ENCODE data around the gene MX2. TPM values are rescaled to one million over a fixed set of nuclear protein-coding genes. Genes with fewer than 3 reads are reported as not detected.

MX2 gene
- polyA plus RNA-seq, 6 donors from 2014 or later: 18.4 to 48.2 (median 40.3) TPM

GRCh38 chr21:41425588-41425953 lies 63.7 kb downstream of the MX2 start:
- Mint-ChIP-seq H3K4me3 (peak overlapping the region; percentile 91 to 98 (median 98)), H3K27ac (peak overlapping the region; percentile 80 to 95 (median 94)), H3K9me3 (no peaks in the 10 kb centered on the region), H3K4me1 (peaks cover 49 to 84% (median 71%) of the 10 kb centered on the region in 3 donors), H3K27me3 (no peaks in the 10 kb centered on the region), H3K36me3 (peaks cover 0 to 8% of the 10 kb centered on the region in 2 donors)
- no peak for ATAC-seq (ENCODE audit: low read depth in 2 of 2)
- no peak for DNase-seq

DNA sequence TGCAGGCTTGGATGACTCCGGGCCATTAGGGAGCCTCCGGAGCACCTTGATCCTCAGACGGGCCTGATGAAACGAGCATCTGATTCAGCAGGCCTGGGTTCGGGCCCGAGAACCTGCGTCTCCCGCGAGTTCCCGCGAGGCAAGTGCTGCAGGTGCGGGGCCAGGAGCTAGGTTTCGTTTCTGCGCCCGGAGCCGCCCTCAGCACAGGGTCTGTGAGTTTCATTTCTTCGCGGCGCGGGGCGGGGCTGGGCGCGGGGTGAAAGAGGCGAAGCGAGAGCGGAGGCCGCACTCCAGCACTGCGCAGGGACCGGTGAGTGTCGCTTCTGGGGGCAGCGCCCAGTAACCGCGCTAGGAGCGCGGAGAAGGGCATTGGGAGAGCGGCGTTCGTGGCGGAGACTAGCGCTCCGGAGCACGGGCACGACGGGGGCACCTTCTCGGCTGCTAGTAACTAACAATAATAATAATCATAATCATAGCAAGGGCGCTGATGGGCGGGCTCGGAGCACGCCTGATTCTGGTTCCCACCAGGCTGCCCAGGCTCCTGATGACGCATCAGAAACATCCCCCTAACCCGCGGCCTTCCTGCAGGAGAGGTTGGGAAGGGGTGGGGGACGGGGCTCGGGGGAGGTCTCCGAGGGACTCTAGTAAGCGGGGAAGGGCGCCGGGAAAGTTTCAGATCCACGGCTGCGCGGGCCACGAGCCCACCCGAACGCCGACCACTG lies 64.3 kb downstream of the MX2 start, which contains the start of gene MX1:
Gene MX1, plus strand, starts transcription at position 286 of the 722 bp plus-strand sequence. CDS start 5,832 bp downstream, outside the sequence.
- ATAC-seq (ENCODE audit: low read depth in 2 of 2) (peak; percentile 97 to 99), DNase-seq (peak; percentile 82)
- H3K36me3 Mint-ChIP-seq: peaks cover 0 to 8% of the 10 kb centered on the region in 2 donors
- H3K27me3 Mint-ChIP-seq: no peaks in the 10 kb centered on the region
- no peaks in the 10 kb centered on the region for H3K9me3 Mint-ChIP-seq
- peak within 1 kb of the TSS; percentile 80 to 95 (median 94) for H3K27ac Mint-ChIP-seq
- peak within 1 kb of the TSS; percentile 91 to 98 (median 98) for H3K4me3 Mint-ChIP-seq
- peaks cover 44 to 79% (median 71%) of the 10 kb centered on the region in 3 donors for H3K4me1 Mint-ChIP-seq

DNA sequence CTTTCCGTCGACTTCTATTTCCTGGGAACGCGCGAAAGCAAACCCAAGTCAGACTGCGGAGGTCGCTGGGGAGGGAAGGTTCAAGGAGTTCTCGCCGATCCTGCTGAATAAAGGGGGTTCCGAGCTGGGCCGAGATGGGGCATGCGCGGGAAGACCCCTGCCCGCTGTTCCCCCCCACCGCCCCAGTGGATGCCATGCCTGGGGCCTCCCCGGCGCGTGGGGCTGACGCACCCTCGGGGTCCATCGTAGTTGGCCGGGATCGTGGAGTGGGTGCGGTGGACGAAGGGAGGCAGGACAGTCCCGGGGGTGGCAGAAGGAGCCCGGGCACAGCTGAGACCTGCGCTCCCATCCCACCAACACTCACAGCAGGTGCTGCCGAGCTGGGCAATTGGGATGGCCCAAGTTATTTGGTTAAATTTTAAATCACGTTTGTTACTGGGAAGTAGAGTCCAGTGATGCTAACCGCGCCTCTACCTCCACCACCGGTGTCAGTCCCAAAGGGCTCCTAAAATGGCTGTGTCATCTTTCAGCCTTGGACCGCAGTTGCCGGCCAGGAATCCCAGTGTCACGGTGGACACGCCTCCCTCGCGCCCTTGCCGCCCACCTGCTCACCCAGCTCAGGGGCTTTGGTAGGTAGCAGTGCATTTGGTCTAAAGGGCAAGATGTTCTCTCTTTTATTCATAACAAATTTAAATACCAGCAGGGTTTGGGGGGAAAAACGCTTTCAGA lies 65.0 kb downstream of the MX2 start:
- no peak for ATAC-seq (ENCODE audit: low read depth in 2 of 2)
- peak overlapping the region; percentile 18 to 90 (median 60) for H3K27ac Mint-ChIP-seq
- no peak for DNase-seq
- no peaks in the 10 kb centered on the region for H3K9me3 Mint-ChIP-seq
- peak overlapping the region; percentile 91 to 98 (median 98) for H3K4me3 Mint-ChIP-seq
- H3K36me3 Mint-ChIP-seq: peaks cover 0 to 11% of the 10 kb centered on the region in 2 donors
- peaks cover 46 to 83% (median 72%) of the 10 kb centered on the region in 3 donors for H3K4me1 Mint-ChIP-seq
- H3K27me3 Mint-ChIP-seq: no peaks in the 10 kb centered on the region

GRCh38 chr21:41427556-41427955 lies 65.7 kb downstream of the MX2 start:
- H3K4me1 Mint-ChIP-seq: peaks cover 49 to 81% (median 72%) of the 10 kb centered on the region in 3 donors

DNA sequence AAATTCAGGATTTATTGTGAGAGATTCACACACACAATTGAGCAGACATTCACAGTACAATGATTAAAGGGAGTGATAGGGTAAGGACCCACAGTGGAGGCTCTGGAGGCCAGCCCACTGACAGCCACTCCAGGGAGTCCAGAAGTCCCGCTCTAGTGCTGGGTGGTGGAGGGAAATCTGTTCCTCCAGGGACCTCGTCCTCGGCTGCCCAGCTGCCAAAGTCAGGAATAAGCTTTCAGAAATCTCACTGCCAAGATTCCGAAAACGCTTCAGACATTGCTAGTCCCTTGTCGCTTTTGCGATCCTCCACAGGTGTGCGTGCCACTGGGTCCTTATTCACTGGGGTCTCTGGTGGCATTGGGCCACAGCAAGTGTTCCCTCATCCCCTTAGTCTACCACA lies 66.5 kb downstream of the MX2 start:
- peaks cover 6 to 26% of the 10 kb centered on the region in 2 donors for H3K36me3 Mint-ChIP-seq
- H3K27ac Mint-ChIP-seq: peak overlapping the region in 3 of 6 donors; percentile 13 to 78 (median 67)
- DNase-seq (no peak), ATAC-seq (ENCODE audit: low read depth in 2 of 2) (no peak)
- H3K4me1 Mint-ChIP-seq: peaks cover 48 to 80% (median 72%) of the 10 kb centered on the region in 3 donors
- peak overlapping the region; percentile 27 to 98 (median 95) for H3K4me3 Mint-ChIP-seq
- no peaks in the 10 kb centered on the region for H3K27me3 Mint-ChIP-seq
- H3K9me3 Mint-ChIP-seq: peaks cover 0 to 2% (median 0%) of the 10 kb centered on the region in 7 donors

More at GRCh38 chr21:41427556-41427955, 65.7 kb downstream of the MX2 start:
- Mint-ChIP-seq H3K27me3 (no peaks in the 10 kb centered on the region), H3K4me3 (peak overlapping the region; percentile 91 to 98 (median 98)), H3K9me3 (no peaks in the 10 kb centered on the region), H3K36me3 (peaks cover 0 to 18% of the 10 kb centered on the region in 2 donors), H3K27ac (peak overlapping the region in 5 of 6 donors; percentile 18 to 90 (median 70))
- ATAC-seq (ENCODE audit: low read depth in 2 of 2): no peak
- DNase-seq: no peak

GRCh38 chr21:41428847-41429246 lies 67.0 kb downstream of the MX2 start:
- Mint-ChIP-seq H3K36me3 (peaks cover 11 to 29% of the 10 kb centered on the region in 2 donors), H3K4me1 (peaks cover 43 to 78% (median 71%) of the 10 kb centered on the region in 3 donors), H3K27ac (no peak overlapping the region), H3K4me3 (peak overlapping the region in 4 of 8 donors; percentile 18 to 98 (median 60)), H3K9me3 (peaks cover 0 to 5% (median 1%) of the 10 kb centered on the region in 7 donors), H3K27me3 (no peaks in the 10 kb centered on the region)
- no peak for DNase-seq
- no peak for ATAC-seq (ENCODE audit: low read depth in 2 of 2)

DNA sequence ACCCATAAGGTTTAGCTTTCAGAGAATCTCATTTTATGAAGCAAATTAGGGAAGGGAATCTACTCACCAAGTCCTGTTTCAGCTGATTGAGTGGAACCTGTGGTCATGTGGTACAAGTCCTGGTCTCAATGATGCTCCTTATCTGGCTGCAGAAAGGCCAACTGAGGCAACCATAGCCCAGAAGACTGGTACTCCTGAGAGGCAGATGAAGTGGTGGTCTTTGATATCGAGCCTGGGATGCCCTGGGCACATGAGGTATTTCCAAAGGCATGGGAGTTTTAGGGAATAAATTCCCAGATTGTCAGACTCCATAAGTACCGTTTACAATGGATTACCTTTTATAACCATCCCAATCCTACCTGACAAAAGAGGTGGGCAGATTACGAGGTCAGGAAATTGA lies 67.5 kb downstream of the MX2 start:
- Mint-ChIP-seq H3K27me3 (no peaks in the 10 kb centered on the region), H3K27ac (no peak overlapping the region), H3K4me3 (peak overlapping the region in 2 of 8 donors; percentile 65 to 98), H3K9me3 (peaks cover 0 to 6% (median 3%) of the 10 kb centered on the region in 7 donors), H3K36me3 (peaks cover 15 to 34% of the 10 kb centered on the region in 2 donors), H3K4me1 (peaks cover 42 to 75% (median 70%) of the 10 kb centered on the region in 3 donors)
- no peak for DNase-seq
- ATAC-seq (ENCODE audit: low read depth in 2 of 2): no peak

DNA sequence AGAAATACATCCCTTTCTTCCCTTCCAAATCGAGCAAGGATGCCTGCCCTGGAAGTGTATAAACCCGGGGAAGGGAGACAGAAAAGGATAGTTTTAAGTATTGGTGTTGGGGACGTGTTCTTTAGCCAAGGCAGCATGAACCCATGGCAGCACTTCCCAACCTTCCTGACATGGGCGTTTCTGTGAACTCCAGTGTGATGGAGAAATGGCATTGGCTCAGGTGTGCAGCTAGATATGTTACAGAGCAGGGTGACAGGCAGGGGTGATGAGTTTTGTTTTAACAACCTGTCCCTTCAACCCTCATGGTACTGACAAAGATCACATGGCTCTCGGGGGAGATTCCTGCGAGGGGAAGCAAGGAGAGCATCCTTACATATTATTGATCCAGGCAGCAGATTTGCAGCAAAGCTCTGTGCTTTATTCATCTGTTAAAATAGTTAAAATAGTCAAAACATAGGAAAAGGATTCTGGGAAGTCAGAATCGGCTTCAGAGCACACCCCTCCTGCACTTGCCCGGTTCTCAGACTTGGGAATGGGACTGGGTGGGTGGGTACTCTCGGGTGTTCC lies 68.2 kb downstream of the MX2 start:
- peaks cover 2 to 13% (median 8%) of the 10 kb centered on the region in 7 donors for H3K9me3 Mint-ChIP-seq
- peaks cover 23 to 41% of the 10 kb centered on the region in 2 donors for H3K36me3 Mint-ChIP-seq
- H3K4me1 Mint-ChIP-seq: peaks cover 42 to 68% (median 64%) of the 10 kb centered on the region in 3 donors
- DNase-seq: no peak
- no peak for ATAC-seq (ENCODE audit: low read depth in 2 of 2)
- H3K27ac Mint-ChIP-seq: peak overlapping the region in 2 of 6 donors; percentile 40 to 85
- peak overlapping the region in 5 of 8 donors; percentile 1 to 68 (median 23) for H3K4me3 Mint-ChIP-seq
- no peaks in the 10 kb centered on the region for H3K27me3 Mint-ChIP-seq

DNA sequence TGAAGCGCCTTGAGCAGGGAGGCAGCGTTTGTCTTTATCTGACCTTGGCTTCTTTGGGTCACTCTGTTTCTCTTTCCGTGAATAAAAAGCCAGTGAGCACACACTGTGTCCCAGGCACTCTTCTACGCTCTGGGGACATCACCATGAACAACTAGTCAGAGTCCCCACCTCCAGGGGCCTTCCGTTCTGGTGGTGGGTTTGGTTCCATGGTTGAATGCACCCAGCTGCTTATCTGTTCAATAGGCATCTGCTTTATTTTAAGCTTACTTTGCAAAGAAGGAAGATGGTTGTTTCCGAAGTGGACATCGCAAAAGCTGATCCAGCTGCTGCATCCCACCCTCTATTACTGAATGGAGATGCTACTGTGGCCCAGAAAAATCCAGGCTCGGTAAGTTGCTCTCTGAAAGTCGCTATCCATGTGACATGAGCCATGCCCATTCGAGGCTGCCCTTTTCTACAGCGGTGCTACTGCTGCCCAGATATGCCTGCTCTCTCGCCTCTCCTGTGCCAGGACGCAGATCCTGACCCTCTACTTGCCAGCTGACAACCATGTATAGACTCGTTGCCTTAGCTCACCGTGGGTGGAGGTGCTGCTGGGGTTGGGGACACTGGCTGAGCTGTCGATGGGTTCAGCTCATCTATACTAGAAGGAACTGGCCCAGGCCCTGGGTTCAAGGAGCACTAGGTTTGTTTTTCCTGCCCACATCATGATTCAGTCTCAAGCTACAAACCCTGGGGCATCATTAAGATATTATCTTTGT lies 70.1 kb downstream of the MX2 start:
- Mint-ChIP-seq H3K36me3 (peaks cover 42 to 60% of the 10 kb centered on the region in 2 donors), H3K27me3 (no peaks in the 10 kb centered on the region), H3K27ac (peak overlapping the region in 5 of 6 donors; percentile 76 to 97 (median 88)), H3K9me3 (peaks cover 4 to 18% (median 13%) of the 10 kb centered on the region in 7 donors), H3K4me3 (peak overlapping the region; percentile 18 to 88 (median 72)), H3K4me1 (peaks cover 44 to 53% (median 50%) of the 10 kb centered on the region in 3 donors)
- ATAC-seq (ENCODE audit: low read depth in 2 of 2): peak; percentile 99 to 100
- DNase-seq: peak; percentile 66

GRCh38 chr21:41432562-41433460 lies 71.0 kb downstream of the MX2 start:
- H3K27ac Mint-ChIP-seq: peak overlapping the region in 4 of 6 donors; percentile 36 to 80 (median 43)
- H3K4me1 Mint-ChIP-seq: peaks cover 40 to 44% (median 44%) of the 10 kb centered on the region in 3 donors
- peaks cover 4 to 18% (median 13%) of the 10 kb centered on the region in 7 donors for H3K9me3 Mint-ChIP-seq

DNA sequence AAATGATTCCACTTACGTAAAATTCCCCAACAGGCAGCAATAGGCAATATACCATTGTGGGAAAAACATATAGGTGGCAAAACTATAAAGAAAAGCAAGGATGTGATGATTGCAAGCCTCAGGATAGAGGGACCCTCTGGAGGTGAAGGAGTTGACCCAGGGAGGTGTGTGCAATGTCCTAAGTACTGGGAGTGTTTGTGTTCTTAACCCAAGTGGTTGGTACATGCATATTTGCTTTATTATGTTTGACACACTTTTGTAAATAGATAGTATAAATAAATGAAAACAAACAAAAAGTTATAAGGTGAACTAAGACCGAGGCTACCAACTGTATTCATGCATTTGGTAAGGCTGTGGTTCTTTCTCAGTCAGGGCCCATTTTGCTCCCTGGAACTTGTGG lies 71.7 kb downstream of the MX2 start:
- Mint-ChIP-seq H3K27ac (no peak overlapping the region), H3K9me3 (peaks cover 4 to 18% (median 13%) of the 10 kb centered on the region in 7 donors), H3K27me3 (no peaks in the 10 kb centered on the region), H3K4me1 (peaks cover 36 to 40% (median 37%) of the 10 kb centered on the region in 3 donors), H3K36me3 (peaks cover 55 to 64% of the 10 kb centered on the region in 2 donors), H3K4me3 (no peak overlapping the region)
- no peak for ATAC-seq (ENCODE audit: low read depth in 2 of 2)
- DNase-seq: no peak

More at GRCh38 chr21:41432562-41433460, 71.0 kb downstream of the MX2 start:
- no peaks in the 10 kb centered on the region for H3K27me3 Mint-ChIP-seq
- H3K36me3 Mint-ChIP-seq: peaks cover 48 to 63% of the 10 kb centered on the region in 2 donors
- DNase-seq (no peak), ATAC-seq (ENCODE audit: low read depth in 2 of 2) (no peak)
- H3K4me3 Mint-ChIP-seq: peak overlapping the region in 5 of 8 donors; percentile 5 to 86 (median 72)
